ENCODE data around the gene C6orf15.

Gene C6orf15

DNA sequence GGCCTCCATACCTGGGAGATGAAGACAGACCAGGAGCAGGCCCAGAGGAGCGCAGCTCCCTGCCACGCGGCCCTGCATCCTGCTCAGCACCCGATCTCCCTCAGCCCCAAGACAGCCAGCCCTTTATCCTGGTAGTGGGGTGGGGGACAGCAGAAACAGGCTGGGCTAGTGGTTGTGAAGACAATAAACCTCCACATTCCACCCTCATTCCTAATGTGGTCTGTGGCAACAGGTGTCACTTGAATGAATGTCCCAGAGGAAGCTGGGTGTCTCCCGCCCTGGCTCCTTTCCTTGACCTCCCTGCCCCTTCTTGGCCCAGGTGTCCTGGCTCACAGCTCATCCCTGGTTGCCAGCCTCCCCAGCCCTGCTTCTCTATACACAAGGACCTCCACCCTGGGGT lies at the start of gene C6orf15:
TSS of gene C6orf15 (minus strand) at position 98 of the 400 bp plus-strand sequence. CDS start at position 78, 20 bp downstream.
- Histone ChIP-seq H3K27me3 (ENCODE audit: control insufficient read depth, insufficient read depth, low read length) (peaks cover 11% of the 10 kb centered on the region), H3K36me3 (ENCODE audit: control insufficient read depth, insufficient read depth, low read length) (no peaks in the 10 kb centered on the region), H3K9me3 (ENCODE audit: control insufficient read depth, insufficient read depth, low read depth, low read length) (no peaks in the 10 kb centered on the region), H3K4me3 (ENCODE audit: low read depth, low read length) (no peak within 1 kb of the TSS), H3K9ac (ENCODE audit: low read length) (no peak within 1 kb of the TSS), H3K4me1 (ENCODE audit: control insufficient read depth, insufficient read depth, low read length) (peaks cover 43% of the 10 kb centered on the region), H3K27ac (ENCODE audit: low read depth, low read length) (no peak within 1 kb of the TSS)

DNA sequence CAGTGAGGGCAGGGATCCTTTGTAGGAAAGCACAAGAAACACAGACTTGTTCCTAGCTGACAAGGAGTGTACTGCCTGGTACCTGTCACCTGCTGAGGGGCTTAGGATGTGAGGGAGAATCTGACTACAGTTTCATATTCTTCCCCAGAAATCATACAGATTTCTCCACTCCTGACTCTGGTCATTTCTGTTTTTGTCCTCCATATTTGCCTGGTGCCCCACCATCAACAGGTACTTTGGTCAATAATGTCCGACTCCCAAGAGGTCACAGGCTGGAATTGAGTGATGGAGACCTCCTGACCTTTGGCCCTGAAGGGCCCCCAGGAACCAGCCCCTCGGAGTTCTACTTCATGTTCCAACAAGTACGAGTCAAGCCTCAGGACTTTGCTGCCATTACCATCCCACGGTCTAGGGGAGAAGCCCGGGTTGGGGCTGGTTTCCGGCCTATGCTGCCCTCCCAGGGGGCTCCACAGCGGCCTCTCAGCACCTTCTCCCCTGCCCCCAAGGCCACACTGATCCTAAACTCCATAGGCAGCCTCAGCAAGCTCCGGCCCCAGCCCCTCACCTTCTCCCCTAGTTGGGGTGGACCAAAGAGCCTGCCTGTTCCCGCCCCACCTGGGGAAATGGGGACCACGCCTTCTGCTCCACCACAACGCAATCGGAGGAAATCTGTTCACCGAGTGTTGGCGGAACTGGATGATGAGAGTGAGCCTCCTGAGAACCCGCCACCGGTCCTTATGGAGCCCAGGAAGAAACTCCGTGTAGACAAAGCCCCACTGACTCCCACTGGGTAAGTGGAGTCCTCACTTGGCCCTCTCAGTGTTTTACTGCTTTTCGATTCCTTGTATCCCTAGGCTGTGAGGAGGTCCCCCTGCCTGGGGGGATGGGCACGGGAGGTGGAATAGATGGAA lies 49.1 kb upstream of the C6orf15 start:
- Histone ChIP-seq H3K27ac (ENCODE audit: low read depth, low read length) (no peak overlapping the region), H3K36me3 (ENCODE audit: control insufficient read depth, insufficient read depth, low read length) (peaks cover 43% of the 10 kb centered on the region), H3K4me1 (ENCODE audit: control insufficient read depth, insufficient read depth, low read length) (peaks cover 30% of the 10 kb centered on the region), H3K4me3 (ENCODE audit: low read depth, low read length) (no peak overlapping the region), H3K9ac (ENCODE audit: low read length) (no peak overlapping the region), H3K27me3 (ENCODE audit: control insufficient read depth, insufficient read depth, low read length) (no peaks in the 10 kb centered on the region), H3K9me3 (ENCODE audit: control insufficient read depth, insufficient read depth, low read depth, low read length) (no peaks in the 10 kb centered on the region)

DNA sequence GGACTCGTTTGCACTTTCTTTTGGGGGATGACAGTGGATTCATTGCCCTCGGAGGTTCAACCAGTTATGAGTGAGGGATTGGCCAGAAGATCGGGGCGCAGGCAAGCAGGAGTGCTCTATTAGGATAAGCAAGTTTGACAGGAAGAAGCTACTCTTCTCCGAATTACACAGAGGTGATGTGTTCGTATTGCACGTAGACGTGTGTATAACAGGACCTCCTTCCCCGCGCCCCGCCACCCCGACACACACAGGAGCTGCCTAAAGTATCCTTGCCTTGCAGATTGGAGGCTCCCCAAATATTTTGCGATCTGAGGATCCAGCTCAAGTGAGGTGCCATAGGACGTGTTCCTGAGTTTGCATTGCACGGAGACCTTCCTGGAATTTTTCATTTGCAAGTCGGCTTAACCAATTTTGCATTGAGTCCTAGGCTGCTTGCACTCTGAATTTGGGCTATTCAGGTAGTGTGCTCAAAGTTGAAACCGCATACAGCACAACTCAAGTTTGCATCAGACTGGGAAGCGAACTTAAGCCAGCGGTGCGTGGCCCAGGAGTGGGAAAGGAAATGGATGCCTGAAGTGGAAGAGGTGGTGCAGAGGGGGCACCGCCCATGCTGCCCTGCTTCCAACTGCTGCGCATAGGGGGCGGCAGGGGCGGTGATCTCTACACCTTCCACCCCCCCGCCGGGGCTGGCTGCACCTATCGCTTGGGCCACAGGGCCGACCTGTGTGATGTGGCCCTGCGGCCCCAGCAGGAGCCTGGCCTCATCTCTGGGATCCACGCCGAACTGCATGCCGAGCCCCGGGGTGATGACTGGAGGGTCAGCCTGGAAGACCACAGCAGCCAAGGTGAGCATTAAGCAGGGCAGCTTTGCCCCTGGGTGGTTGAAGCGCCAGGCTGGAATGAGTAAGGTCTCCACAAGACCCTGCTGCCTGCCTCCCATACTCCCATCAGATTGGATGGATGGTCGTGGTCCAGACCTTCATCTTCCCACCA lies 46.8 kb upstream of the C6orf15 start:
- peaks cover 26% of the 10 kb centered on the region for H3K4me1 ChIP-seq (ENCODE audit: control insufficient read depth, insufficient read depth, low read length)
- H3K4me3 ChIP-seq (ENCODE audit: low read depth, low read length): peak overlapping the region; percentile 68
- H3K27ac ChIP-seq (ENCODE audit: low read depth, low read length): no peak overlapping the region
- peaks cover 42% of the 10 kb centered on the region for H3K36me3 ChIP-seq (ENCODE audit: control insufficient read depth, insufficient read depth, low read length)
- peak overlapping the region; percentile 74 for H3K9ac ChIP-seq (ENCODE audit: low read length)
- H3K9me3 ChIP-seq (ENCODE audit: control insufficient read depth, insufficient read depth, low read depth, low read length): no peaks in the 10 kb centered on the region
- no peaks in the 10 kb centered on the region for H3K27me3 ChIP-seq (ENCODE audit: control insufficient read depth, insufficient read depth, low read length)

DNA sequence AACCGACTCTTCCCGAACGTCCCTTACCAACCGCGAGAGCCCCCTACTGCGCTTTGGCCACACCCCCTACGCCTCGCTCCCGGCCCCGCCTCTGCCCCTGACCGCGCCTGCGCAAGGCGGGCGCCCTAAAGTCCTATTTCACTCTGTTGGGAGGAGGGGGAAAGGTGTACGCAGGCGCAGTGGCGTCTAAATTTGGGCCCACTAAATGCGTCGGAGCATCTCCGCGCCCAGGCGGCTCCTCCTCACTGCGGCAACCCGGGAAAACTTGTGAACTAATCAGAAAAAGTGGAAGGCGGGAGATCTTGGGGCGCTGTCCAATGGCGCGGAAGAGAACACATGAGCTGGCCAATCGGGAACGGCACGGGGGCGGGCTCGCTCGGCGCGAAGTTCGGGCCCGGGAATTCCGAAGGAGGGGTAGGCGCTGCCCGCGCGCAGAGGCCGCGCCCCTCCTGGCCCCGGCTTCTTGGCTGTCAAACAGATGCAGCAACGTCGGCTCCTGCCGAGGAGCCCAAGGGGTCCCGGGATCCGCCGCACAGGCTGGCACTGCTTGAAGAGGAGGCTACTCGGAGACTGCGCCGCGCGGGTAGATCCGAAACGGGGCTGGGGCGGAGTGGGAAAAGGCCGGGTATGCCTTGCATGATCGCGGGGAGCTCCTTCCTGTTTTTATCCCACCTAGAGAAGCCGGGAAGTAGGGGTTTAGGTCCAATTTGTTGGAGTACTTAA lies 45.9 kb upstream of the C6orf15 start, which contains the start of gene TCF19:
TSS of gene TCF19 (plus strand) at position 450 of the 723 bp plus-strand sequence. CDS start 881 bp downstream, outside the sequence.
- no peaks in the 10 kb centered on the region for H3K9me3 ChIP-seq (ENCODE audit: control insufficient read depth, insufficient read depth, low read depth, low read length)
- peaks cover 39% of the 10 kb centered on the region for H3K36me3 ChIP-seq (ENCODE audit: control insufficient read depth, insufficient read depth, low read length)
- peaks cover 26% of the 10 kb centered on the region for H3K4me1 ChIP-seq (ENCODE audit: control insufficient read depth, insufficient read depth, low read length)

DNA sequence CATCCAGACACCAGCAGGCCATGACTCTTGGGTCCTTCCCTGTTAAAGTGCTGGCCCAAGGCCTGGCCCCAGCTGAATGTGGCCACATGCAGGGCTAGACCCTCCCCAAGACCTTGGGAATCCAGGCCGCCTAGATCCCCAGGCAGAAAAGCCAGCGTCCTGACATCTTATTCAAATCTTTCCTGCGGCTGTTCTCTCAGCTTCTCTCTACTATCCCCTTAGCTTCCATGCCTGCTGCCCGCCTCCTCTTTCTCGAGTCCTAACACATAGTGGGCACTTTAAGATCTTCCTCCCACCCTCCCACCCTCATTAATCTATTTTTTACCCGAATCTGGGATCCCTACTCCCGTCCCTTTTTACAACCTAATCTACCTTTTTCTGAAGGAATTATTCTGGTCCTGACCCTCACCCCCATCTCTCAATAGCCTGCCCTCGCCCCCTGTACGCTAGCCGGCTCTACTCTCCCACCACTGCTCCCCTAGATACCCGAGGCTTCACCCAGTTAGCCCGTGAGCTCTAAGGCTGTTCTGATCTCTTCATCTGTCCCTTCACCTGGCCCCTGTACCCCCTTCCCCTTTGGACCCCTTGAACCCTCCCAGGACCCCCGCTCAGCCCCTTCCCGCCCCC lies 45.3 kb upstream of the C6orf15 start, which contains the start of gene CCHCR1:
TSS of gene CCHCR1 (minus strand) at position 290 of the 627 bp plus-strand sequence. CDS start at position 88, 202 bp downstream.
- Histone ChIP-seq H3K4me1 (ENCODE audit: control insufficient read depth, insufficient read depth, low read length) (peaks cover 25% of the 10 kb centered on the region), H3K9me3 (ENCODE audit: control insufficient read depth, insufficient read depth, low read depth, low read length) (no peaks in the 10 kb centered on the region), H3K9ac (ENCODE audit: low read length) (peak within 1 kb of the TSS; percentile 79), H3K27ac (ENCODE audit: low read depth, low read length) (no peak within 1 kb of the TSS), H3K4me3 (ENCODE audit: low read depth, low read length) (peak within 1 kb of the TSS; percentile 68), H3K36me3 (ENCODE audit: control insufficient read depth, insufficient read depth, low read length) (peaks cover 35% of the 10 kb centered on the region), H3K27me3 (ENCODE audit: control insufficient read depth, insufficient read depth, low read length) (no peaks in the 10 kb centered on the region)

More for the DNA sequence above, 45.9 kb upstream of the C6orf15 start, which contains the start of gene TCF19:
- Histone ChIP-seq H3K27ac (ENCODE audit: low read depth, low read length) (no peak within 1 kb of the TSS), H3K4me3 (ENCODE audit: low read depth, low read length) (peak within 1 kb of the TSS; percentile 68), H3K9ac (ENCODE audit: low read length) (peak within 1 kb of the TSS; percentile 79), H3K27me3 (ENCODE audit: control insufficient read depth, insufficient read depth, low read length) (no peaks in the 10 kb centered on the region)

DNA sequence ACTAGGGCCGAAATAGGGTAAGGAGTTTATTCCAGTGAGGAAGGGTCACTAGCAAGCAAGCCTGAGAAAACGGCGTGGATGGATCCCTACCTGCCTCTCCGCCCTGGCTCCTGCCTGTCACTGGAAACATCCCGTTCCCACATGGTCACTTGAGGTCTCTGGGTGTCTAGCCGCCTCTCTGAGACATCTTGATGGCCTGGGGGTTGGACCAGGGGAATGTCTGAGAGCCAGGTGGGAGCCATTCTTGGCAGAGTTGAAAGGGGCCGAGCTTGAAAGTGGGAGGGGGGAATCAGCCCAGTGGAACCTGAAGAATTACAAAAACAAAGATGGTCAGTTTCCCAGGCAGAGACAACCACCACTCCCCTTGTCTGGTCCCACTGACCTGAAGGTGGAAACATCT lies 44.3 kb upstream of the C6orf15 start:
- no peak overlapping the region for H3K9ac ChIP-seq (ENCODE audit: low read length)
- no peaks in the 10 kb centered on the region for H3K27me3 ChIP-seq (ENCODE audit: control insufficient read depth, insufficient read depth, low read length)
- no peaks in the 10 kb centered on the region for H3K9me3 ChIP-seq (ENCODE audit: control insufficient read depth, insufficient read depth, low read depth, low read length)
- peaks cover 16% of the 10 kb centered on the region for H3K4me1 ChIP-seq (ENCODE audit: control insufficient read depth, insufficient read depth, low read length)
- H3K36me3 ChIP-seq (ENCODE audit: control insufficient read depth, insufficient read depth, low read length): peaks cover 27% of the 10 kb centered on the region
- no peak overlapping the region for H3K4me3 ChIP-seq (ENCODE audit: low read depth, low read length)
- H3K27ac ChIP-seq (ENCODE audit: low read depth, low read length): no peak overlapping the region

DNA sequence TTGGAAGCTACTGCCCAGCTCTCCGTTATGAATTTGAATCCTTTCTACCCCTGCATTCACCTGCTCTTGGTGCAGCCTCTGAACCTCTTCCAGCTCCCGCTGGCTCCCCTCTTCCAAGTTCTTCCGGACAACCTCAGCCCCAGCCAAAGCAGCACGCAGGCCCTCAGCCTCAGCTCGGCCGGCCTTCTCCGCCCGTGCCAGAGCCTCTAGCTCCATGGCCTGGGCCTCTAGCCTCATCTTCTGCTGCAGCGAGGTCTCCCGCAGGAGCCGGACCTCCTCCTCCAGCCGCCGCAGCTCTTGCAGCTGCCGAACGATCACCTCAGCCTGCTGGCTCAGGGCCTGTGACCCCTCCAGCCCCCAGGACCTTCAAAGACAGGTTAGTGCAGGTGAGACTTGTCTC lies 42.1 kb upstream of the C6orf15 start:
- peaks cover 48% of the 10 kb centered on the region for H3K36me3 ChIP-seq (ENCODE audit: control insufficient read depth, insufficient read depth, low read length)
- no peaks in the 10 kb centered on the region for H3K27me3 ChIP-seq (ENCODE audit: control insufficient read depth, insufficient read depth, low read length)
- peaks cover 8% of the 10 kb centered on the region for H3K4me1 ChIP-seq (ENCODE audit: control insufficient read depth, insufficient read depth, low read length)
- H3K27ac ChIP-seq (ENCODE audit: low read depth, low read length): no peak overlapping the region
- H3K9me3 ChIP-seq (ENCODE audit: control insufficient read depth, insufficient read depth, low read depth, low read length): no peaks in the 10 kb centered on the region
- no peak overlapping the region for H3K4me3 ChIP-seq (ENCODE audit: low read depth, low read length)
- H3K9ac ChIP-seq (ENCODE audit: low read length): no peak overlapping the region

DNA sequence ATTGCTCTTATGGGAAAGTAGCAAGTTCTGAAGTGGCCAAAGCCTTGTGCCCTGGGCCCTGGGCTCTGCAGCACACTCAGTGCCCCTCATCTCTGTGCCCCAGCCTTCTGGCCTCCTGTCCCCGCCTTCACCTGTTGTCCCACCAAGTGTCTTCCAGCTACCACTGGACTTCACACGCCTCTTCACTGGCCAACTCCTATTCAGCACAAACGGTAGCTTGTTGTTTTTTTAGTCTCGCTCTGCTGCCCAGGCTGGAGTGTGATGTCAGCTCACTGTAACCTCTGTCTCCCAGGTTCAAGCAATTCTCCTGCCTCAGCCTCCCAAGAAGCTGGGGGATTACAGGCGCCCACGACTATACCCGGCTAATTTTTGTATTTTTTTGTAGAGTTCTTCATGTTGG lies 40.4 kb upstream of the C6orf15 start:
- Histone ChIP-seq H3K9me3 (ENCODE audit: control insufficient read depth, insufficient read depth, low read depth, low read length) (no peaks in the 10 kb centered on the region), H3K4me3 (ENCODE audit: low read depth, low read length) (no peak overlapping the region), H3K9ac (ENCODE audit: low read length) (no peak overlapping the region), H3K36me3 (ENCODE audit: control insufficient read depth, insufficient read depth, low read length) (peaks cover 60% of the 10 kb centered on the region), H3K4me1 (ENCODE audit: control insufficient read depth, insufficient read depth, low read length) (peaks cover 8% of the 10 kb centered on the region), H3K27ac (ENCODE audit: low read depth, low read length) (no peak overlapping the region), H3K27me3 (ENCODE audit: control insufficient read depth, insufficient read depth, low read length) (no peaks in the 10 kb centered on the region)

DNA sequence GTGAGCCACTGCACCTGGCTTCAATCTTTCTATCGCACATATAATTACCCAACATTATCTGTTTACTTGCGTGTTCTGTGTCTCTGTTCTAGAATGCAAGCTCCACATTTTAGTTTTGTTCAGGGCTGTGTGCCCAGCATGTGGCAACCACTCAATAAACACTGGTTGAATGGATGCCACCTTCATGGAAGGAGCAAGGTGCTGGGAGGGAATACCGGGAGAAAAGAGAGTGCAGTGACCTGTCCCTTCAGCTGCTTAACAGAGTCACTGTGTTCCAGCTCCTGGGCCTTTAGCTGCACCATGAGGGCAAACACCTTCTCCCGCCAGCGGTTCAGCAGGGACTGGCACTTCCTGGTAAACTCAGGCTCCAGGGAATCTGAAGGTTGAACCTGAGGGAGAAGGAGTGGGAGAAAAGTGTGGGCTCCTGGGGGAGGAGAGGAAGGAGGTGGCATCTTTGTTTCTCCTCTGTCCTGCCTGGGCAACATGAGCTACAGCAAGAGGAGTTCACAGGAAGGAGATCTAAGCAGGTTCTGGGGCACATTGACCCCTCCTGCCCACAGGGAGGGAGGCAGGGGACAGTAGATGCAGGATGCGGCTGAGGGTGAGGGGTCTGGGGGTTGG lies 37.6 kb upstream of the C6orf15 start:
- no peaks in the 10 kb centered on the region for H3K27me3 ChIP-seq (ENCODE audit: control insufficient read depth, insufficient read depth, low read length)
- H3K4me3 ChIP-seq (ENCODE audit: low read depth, low read length): no peak overlapping the region
- H3K36me3 ChIP-seq (ENCODE audit: control insufficient read depth, insufficient read depth, low read length): peaks cover 68% of the 10 kb centered on the region
- no peaks in the 10 kb centered on the region for H3K9me3 ChIP-seq (ENCODE audit: control insufficient read depth, insufficient read depth, low read depth, low read length)
- no peak overlapping the region for H3K27ac ChIP-seq (ENCODE audit: low read depth, low read length)
- no peaks in the 10 kb centered on the region for H3K4me1 ChIP-seq (ENCODE audit: control insufficient read depth, insufficient read depth, low read length)
- H3K9ac ChIP-seq (ENCODE audit: low read length): no peak overlapping the region

Data from HUES6 (cell line).